Transverse colon (tissue), 4 donors: Measurements from ENCODE around the gene VEPH1. TPM values are rescaled to one million over a fixed set of nuclear protein-coding genes. Genes with fewer than 3 reads are reported as not detected.

Experiments
- DNase-seq: peaks from one replicate; pipeline ENCODE4 v3.0.0-alpha.2; 2019
- H3K27ac ChIP-seq, 4 donors: fragments of 200-600 bp; sonication (generic); 2 replicates each; pipeline ENCODE4 v1.5.1; 2016 to 2018; ENCODE audit warnings: inconsistent platforms in 4 of 4
- H3K27me3 ChIP-seq: fragments of 200-600 bp; sonication (generic); 2 replicates; pipeline ENCODE4 v1.5.1; 2017; ENCODE audit warnings: inconsistent platforms
- H3K36me3 ChIP-seq, 4 donors: fragments of 200-600 bp; sonication (generic); 2 replicates each; pipeline ENCODE4 v1.5.1; 2017 to 2019; ENCODE audit warnings: inconsistent platforms in 4 of 4
- H3K4me1 ChIP-seq, 4 donors: fragments of 200-600 bp; sonication (generic); 2 replicates each; pipeline ENCODE4 v1.5.1; 2017 to 2020; ENCODE audit warnings: inconsistent platforms in 4 of 4
- H3K4me3 ChIP-seq, 4 donors: fragments of 200-600 bp; sonication (generic); 1 replicate in 1 of 4; 2 replicates in 3 of 4; pipeline versions ENCODE4 v1.5.1 to v1.6.1; 2017 to 2019; ENCODE audit warnings: inconsistent platforms in 4 of 4
- H3K9me3 ChIP-seq, 2 donors: fragments of 200-600 bp; sonication (generic); 2 replicates each; pipeline ENCODE4 v1.5.1; 2017 to 2019; ENCODE audit warnings: inconsistent platforms in 2 of 2
- EP300 ChIP-seq: sonication (generic); formaldehyde crosslinking; IDR thresholded peaks from one replicate; pipeline ENCODE4 v1.6.1; 2017; ENCODE audit warnings: antibody characterized with exemption, low read depth
- POLR2A ChIP-seq: fragments of 450-650 bp; IDR thresholded peaks from one replicate; pipeline ENCODE4 v1.6.1; 2016; ENCODE audit warnings: antibody characterized with exemption, mild to moderate bottlenecking, moderate library complexity
- POLR2AphosphoS5 ChIP-seq, 3 donors: sonication (generic); formaldehyde crosslinking; IDR thresholded peaks; one replicate each; pipeline ENCODE4 v1.6.1; 2016; ENCODE audit warnings: antibody characterized with exemption in 3 of 3
- WGBS, 2 donors: methylation state at CpG; one replicate each; pipeline ENCODE4 v1.1.5; 2018; ENCODE audit warnings: low coverage in 1 of 2; 5-methylcytosine and 5-hydroxymethylcytosine counted together
- in situ Hi-C, 4 donors: fragments of 200-750 bp; cut with MboI; loops; one replicate each; pipeline versions ENCODE4 v1.15.0 to v1.15.1; 2017; ENCODE audit warnings: low sequenced_read_pairs in 3 of 4, low pct_ligation_motif_present in 1 of 4, low pct_unique_long_range_greater_than_20kb in 1 of 4
- intact Hi-C: fragments of 100-400 bp; cut with DNase I; formaldehyde crosslinking; loops from one replicate; pipeline ENCODE4 v1.15.1; 2023; ENCODE audit warnings: low total_unique reads
- total RNA-seq, 4 donors: library from RNA; depleted of rRNA; stranded (reverse); fragments of >200 nt; gene quantifications; one replicate each; pipeline ENCODE4 v1.1.0, GENCODE V29; 2016
- TF ChIP-seq, protein P1 (sequence below), 5 experiments: fragments of 200-600 bp in 3 of 5; fragments of 450-650 bp in 2 of 5; sonication (generic) in 3 of 5; IDR thresholded peaks; 1 replicate in 2 of 5; 2 replicates in 3 of 5; pipeline ENCODE4 v1.5.1; 2016 to 2017; ENCODE audit warnings: antibody characterized with exemption in 5 of 5, inconsistent platforms in 3 of 5, mild to moderate bottlenecking in 2 of 5, moderate library complexity in 1 of 5

VEPH1 gene
- total RNA-seq, 4 donors from 2014 or later = 0.20 to 4.1 (median 0.90) TPM

DNA sequence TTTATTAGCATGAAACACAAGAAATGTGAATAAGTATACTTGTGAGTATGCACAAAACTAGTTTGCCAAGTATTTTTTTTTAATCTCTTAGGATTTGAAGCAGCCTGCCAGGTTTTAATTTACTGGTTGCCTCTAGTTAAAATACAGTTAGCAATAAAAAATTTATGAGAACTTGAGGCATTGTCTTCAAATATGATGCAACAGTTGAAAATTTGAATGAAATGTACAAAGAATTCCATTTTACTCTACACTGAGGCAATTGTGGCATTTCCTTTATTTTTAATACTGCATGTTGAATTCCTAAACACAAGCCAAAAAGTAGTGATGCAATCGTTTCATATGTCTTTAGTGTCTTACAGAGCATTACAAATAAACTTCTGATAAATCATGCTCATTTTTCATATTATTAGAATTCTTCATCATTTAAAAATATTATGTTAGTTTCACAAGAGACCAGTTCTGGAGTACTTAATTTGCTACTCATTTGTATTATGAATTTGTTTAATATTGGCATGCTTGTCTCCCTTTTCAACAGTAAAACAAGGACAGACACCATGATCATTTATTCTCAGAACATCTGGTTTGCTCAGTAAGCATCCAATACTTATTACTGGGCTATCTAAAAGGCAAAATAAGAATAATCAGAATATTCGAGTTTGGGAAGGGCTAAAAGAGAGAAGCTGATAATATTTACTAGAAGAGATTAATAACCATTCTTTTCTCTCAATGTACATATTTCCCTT is 191.4 kb downstream of the VEPH1 start:
- TF ChIP-seq EP300 (no peak), POLR2A (no peak), POLR2AphosphoS5 (IDR thresholded peaks at IDR 0.05) (no peak)
- TF ChIP-seq, protein P1, sequence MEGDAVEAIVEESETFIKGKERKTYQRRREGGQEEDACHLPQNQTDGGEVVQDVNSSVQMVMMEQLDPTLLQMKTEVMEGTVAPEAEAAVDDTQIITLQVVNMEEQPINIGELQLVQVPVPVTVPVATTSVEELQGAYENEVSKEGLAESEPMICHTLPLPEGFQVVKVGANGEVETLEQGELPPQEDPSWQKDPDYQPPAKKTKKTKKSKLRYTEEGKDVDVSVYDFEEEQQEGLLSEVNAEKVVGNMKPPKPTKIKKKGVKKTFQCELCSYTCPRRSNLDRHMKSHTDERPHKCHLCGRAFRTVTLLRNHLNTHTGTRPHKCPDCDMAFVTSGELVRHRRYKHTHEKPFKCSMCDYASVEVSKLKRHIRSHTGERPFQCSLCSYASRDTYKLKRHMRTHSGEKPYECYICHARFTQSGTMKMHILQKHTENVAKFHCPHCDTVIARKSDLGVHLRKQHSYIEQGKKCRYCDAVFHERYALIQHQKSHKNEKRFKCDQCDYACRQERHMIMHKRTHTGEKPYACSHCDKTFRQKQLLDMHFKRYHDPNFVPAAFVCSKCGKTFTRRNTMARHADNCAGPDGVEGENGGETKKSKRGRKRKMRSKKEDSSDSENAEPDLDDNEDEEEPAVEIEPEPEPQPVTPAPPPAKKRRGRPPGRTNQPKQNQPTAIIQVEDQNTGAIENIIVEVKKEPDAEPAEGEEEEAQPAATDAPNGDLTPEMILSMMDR (IDR thresholded peaks at IDR 0.05) = no peak
- H3K9me3 ChIP-seq = no peaks in the 10 kb centered on the region
- DNase-seq = no peak
- no peaks in the 10 kb centered on the region for H3K27me3 ChIP-seq
- H3K36me3 ChIP-seq = no peaks in the 10 kb centered on the region
- in situ Hi-C loops = no loop called here
- H3K27ac ChIP-seq = no peak overlapping the region
- intact Hi-C loops = no loop called here
- WGBS, 2 donors = 36 to 47% methylated on average over 2 of the region's 2 CpGs
- H3K4me1 ChIP-seq = peaks cover 0 to 7% (median 0%) of the 10 kb centered on the region in 4 donors
- H3K4me3 ChIP-seq = no peak overlapping the region

DNA sequence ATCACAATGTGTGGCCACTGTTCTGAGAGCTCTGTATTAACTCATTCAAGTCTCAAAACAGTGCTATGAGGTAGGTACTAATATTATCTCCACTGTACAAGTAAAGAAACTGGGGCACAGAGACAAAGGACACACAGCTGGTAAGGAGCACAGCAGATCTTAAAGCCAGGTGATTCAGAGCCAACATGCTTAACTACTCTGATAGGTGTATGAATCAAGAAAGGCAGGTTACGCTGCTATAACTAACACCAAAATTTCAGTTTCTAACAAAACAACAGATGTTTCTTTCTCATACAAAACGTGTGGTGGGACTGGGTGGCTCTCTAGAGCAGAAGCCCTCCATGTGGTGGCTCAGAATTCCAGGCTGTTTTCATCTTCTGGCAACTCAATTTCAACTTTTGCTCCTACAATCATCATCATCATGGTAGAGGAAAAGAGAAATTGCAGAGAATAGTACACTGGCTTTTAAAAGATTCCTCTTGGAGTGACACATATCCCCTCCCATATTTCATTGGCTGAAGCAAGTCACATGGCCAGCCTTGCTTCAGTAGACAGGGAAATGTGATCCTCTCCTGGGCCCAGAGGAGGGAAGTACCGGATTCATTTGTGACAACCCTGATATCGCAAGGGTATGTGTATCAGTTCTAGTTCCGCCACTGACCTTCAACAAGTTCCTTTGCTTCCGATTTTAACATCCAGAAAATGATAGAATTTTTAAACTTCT is 192.7 kb downstream of the VEPH1 start:
- in situ Hi-C loops (no loop called here), intact Hi-C loops (no loop called here)
- 82 to 89% methylated on average over 5 to 6 of the region's 6 CpGs for WGBS, 2 donors
- TF ChIP-seq POLR2A (no peak), POLR2AphosphoS5 (IDR thresholded peaks at IDR 0.05) (no peak), EP300 (no peak)
- TF ChIP-seq, protein P1 (IDR thresholded peaks at IDR 0.05) = no peak
- Histone ChIP-seq H3K9me3 (no peaks in the 10 kb centered on the region), H3K27me3 (no peaks in the 10 kb centered on the region), H3K27ac (no peak overlapping the region), H3K4me3 (no peak overlapping the region), H3K36me3 (no peaks in the 10 kb centered on the region), H3K4me1 (peaks cover 0 to 7% (median 0%) of the 10 kb centered on the region in 4 donors)
- DNase-seq = no peak

DNA sequence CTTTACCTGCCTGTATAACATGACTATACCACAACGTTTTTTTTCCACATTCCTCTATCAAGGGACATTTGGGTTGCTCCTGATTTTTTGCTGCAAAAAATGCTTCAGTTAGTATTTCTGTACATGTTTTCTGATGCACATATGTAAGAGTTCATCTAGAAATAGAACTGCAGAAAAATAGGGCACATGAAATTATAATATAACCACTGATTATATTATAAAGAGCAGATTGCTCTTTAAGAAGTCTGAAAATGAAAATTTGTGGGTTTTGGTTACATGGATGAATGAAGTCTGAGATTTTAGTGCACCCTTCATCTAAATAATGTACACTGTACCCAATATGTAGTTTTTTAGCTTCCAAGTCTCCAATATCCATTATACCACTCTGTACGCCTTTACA is 196.7 kb downstream of the VEPH1 start:
- H3K27me3 ChIP-seq = no peaks in the 10 kb centered on the region
- no peaks in the 10 kb centered on the region for H3K9me3 ChIP-seq
- no peaks in the 10 kb centered on the region for H3K36me3 ChIP-seq
- TF ChIP-seq POLR2A (no peak), POLR2AphosphoS5 (IDR thresholded peaks at IDR 0.05) (no peak), EP300 (no peak)
- TF ChIP-seq, protein P1 (IDR thresholded peaks at IDR 0.05) = no peak
- H3K4me3 ChIP-seq = no peak overlapping the region
- intact Hi-C loops = no loop called here
- H3K4me1 ChIP-seq = peaks cover 0 to 2% (median 0%) of the 10 kb centered on the region in 4 donors
- WGBS, 2 donors = 65 to 69% methylated on average over 2 of the region's 2 CpGs
- no peak for DNase-seq
- no peak overlapping the region for H3K27ac ChIP-seq
- in situ Hi-C loops = no loop called here

DNA sequence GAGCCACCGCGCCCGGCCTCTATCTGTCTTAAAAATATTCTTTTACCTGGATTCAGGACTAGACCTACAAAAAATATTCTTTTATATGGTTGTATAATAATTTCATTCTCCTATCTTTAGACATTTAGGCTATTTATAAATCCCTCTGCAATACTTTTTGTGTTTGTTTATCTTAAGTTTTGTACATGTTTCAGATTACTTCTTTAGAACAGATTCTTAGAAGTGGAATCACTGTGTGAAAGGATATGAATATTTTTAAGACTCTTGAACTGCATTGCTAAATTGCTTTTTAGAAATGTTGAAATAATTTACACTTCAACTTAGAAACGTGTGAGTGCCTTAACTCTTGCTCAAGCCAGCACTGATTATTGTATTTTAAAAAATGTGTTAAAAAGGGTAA is 197.8 kb downstream of the VEPH1 start:
- Histone ChIP-seq H3K36me3 (no peaks in the 10 kb centered on the region), H3K9me3 (no peaks in the 10 kb centered on the region), H3K4me3 (no peak overlapping the region), H3K4me1 (no peaks in the 10 kb centered on the region), H3K27ac (no peak overlapping the region), H3K27me3 (no peaks in the 10 kb centered on the region)
- intact Hi-C loops = loop anchor here (2.0 kb wide), 1 partner anchor 13 kb away; no protein-coding TSS in a partner anchor
- no peak for DNase-seq
- 86% methylated on average over 4 of the region's 4 CpGs for WGBS, 2 donors
- in situ Hi-C loops = no loop called here
- TF ChIP-seq POLR2AphosphoS5 (IDR thresholded peaks at IDR 0.05) (no peak), EP300 (no peak), POLR2A (no peak)
- TF ChIP-seq, protein P1 (IDR thresholded peaks at IDR 0.05) = no peak
